Measurements from ENCODE around the gene SCGB1C2. TPM values are rescaled to one million over a fixed set of nuclear protein-coding genes. Genes with fewer than 3 reads are reported as not detected.

SCGB1C2 gene
- total RNA-seq, 1 donor from 2014 or later: not detected

- H3K36me3 ChIP-seq (ENCODE audit: control insufficient read depth, insufficient read depth, low read length): peaks cover 3% of the 10 kb centered on the region
- H3K27me3 ChIP-seq (ENCODE audit: control insufficient read depth, insufficient read depth, low read length): no peaks in the 10 kb centered on the region
- no peak overlapping the region for H3K4me3 ChIP-seq (ENCODE audit: low read depth, low read length)
- TF ChIP-seq CTCF (IDR thresholded peaks at IDR 0.05; ENCODE audit: insufficient read depth, low read length, poor library complexity, severe bottlenecking): no peak
- no peak for DNase-seq (ENCODE audit: low read depth)
Measured at GRCh38 chr17:155576-155975, 18.2 kb downstream of the SCGB1C2 start.

DNA sequence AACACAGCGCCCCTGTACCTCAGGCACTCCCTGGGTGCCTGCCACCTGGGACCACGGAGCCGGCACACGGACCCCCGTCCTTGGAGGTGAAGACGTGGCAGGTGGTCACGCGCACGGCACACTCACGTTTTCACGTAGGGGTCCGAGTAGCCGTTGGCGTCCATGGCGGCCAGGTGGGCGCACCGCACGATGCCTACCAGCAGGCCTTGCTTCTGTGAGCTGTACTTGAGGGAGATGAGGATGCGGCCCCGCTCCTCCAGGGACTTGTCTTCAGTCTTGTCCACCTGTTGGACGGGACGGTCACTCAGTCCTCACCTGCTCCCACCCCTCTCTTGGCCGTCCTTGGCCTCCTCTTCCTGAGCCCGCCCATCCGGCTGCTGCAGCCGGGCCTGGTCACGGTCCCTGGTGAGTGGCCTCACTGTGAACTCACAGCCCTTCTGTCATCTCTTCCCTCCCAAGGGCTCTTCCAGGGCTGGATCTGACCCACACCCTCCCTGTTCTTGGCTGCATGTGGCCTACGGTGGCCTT is 18.8 kb downstream of the SCGB1C2 start:
- Histone ChIP-seq H3K27me3 (ENCODE audit: control insufficient read depth, insufficient read depth, low read length) (no peaks in the 10 kb centered on the region), H3K4me3 (ENCODE audit: low read depth, low read length) (no peak overlapping the region), H3K36me3 (ENCODE audit: control insufficient read depth, insufficient read depth, low read length) (peaks cover 3% of the 10 kb centered on the region)
- TF ChIP-seq CTCF (IDR thresholded peaks at IDR 0.05; ENCODE audit: insufficient read depth, low read length, poor library complexity, severe bottlenecking): no peak
- DNase-seq (ENCODE audit: low read depth): no peak

GRCh38 chr17:156946-157345 is 19.6 kb downstream of the SCGB1C2 start:
- Histone ChIP-seq H3K27me3 (ENCODE audit: control insufficient read depth, insufficient read depth, low read length) (no peaks in the 10 kb centered on the region), H3K36me3 (ENCODE audit: control insufficient read depth, insufficient read depth, low read length) (peaks cover 2% of the 10 kb centered on the region), H3K4me3 (ENCODE audit: low read depth, low read length) (no peak overlapping the region)
- DNase-seq (ENCODE audit: low read depth): no peak
- TF ChIP-seq CTCF (IDR thresholded peaks at IDR 0.05; ENCODE audit: insufficient read depth, low read length, poor library complexity, severe bottlenecking): no peak

DNA sequence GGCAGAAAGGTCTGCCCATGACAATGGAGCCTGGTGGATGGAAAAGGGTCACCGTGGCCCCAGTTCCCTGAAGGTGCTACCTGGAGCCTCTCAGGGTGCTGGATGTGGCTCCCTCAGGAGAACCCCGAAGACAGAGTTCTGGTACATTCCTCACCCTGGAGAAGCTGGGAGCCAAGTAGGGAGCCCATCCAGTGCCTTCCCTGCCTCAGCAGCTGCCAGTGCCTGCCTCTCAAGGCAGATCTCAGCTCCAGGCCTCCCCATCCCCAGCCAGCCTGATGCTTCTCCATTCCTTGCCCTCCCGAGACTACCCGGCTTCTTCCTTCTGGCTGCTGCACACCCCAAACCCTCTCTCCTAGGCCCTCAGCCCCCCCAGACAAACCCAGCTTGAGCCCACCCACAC is 20.5 kb downstream of the SCGB1C2 start:
- H3K4me3 ChIP-seq (ENCODE audit: low read depth, low read length): no peak overlapping the region
- TF ChIP-seq CTCF (IDR thresholded peaks at IDR 0.05; ENCODE audit: insufficient read depth, low read length, poor library complexity, severe bottlenecking): no peak
- DNase-seq (ENCODE audit: low read depth): no peak
- H3K36me3 ChIP-seq (ENCODE audit: control insufficient read depth, insufficient read depth, low read length): peaks cover 2% of the 10 kb centered on the region
- H3K27me3 ChIP-seq (ENCODE audit: control insufficient read depth, insufficient read depth, low read length): no peaks in the 10 kb centered on the region

DNA sequence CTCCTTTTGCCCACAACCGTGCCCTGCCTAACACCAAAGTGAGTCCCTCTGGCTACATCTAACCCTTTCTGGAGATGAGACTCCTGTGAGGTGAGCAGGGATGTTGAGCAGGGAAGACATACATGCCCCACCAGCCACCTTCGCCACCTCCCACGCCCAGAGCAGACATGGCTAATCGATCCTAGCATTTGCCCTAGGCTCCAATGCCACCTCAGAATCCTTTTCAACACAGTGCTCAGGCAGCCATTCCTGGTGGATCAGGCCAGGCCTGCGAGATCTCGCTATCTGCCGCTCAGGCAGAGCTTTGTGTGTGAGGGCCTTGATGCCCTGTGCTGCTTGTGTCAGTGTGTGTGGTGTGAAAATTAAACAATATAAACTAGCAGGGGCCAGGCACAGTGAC is 21.0 kb downstream of the SCGB1C2 start:
- Histone ChIP-seq H3K27me3 (ENCODE audit: control insufficient read depth, insufficient read depth, low read length) (no peaks in the 10 kb centered on the region), H3K36me3 (ENCODE audit: control insufficient read depth, insufficient read depth, low read length) (peaks cover 2% of the 10 kb centered on the region), H3K4me3 (ENCODE audit: low read depth, low read length) (no peak overlapping the region)
- TF ChIP-seq CTCF (IDR thresholded peaks at IDR 0.05; ENCODE audit: insufficient read depth, low read length, poor library complexity, severe bottlenecking): no peak
- DNase-seq (ENCODE audit: low read depth): no peak

- Histone ChIP-seq H3K27me3 (ENCODE audit: control insufficient read depth, insufficient read depth, low read length) (no peaks in the 10 kb centered on the region), H3K4me3 (ENCODE audit: low read depth, low read length) (no peak overlapping the region), H3K36me3 (ENCODE audit: control insufficient read depth, insufficient read depth, low read length) (peaks cover 2% of the 10 kb centered on the region)
- no peak for TF ChIP-seq CTCF (IDR thresholded peaks at IDR 0.05; ENCODE audit: insufficient read depth, low read length, poor library complexity, severe bottlenecking)
- no peak for DNase-seq (ENCODE audit: low read depth)
Measured at GRCh38 chr17:159609-160008, 22.2 kb downstream of the SCGB1C2 start.

All from kidney epithelial cell (primary cell).